HuH-7 (cell line): ENCODE results near the gene FBXW12.
A peak's percentile ranks its signal among the peaks of the same experiment; 100 is the strongest.

ENCODE experiments used
- DNase-seq: peaks from one replicate; pipeline ENCODE4 v3.0.0; 2011; ENCODE audit warnings: low spot score

The FBXW12 gene

DNA sequence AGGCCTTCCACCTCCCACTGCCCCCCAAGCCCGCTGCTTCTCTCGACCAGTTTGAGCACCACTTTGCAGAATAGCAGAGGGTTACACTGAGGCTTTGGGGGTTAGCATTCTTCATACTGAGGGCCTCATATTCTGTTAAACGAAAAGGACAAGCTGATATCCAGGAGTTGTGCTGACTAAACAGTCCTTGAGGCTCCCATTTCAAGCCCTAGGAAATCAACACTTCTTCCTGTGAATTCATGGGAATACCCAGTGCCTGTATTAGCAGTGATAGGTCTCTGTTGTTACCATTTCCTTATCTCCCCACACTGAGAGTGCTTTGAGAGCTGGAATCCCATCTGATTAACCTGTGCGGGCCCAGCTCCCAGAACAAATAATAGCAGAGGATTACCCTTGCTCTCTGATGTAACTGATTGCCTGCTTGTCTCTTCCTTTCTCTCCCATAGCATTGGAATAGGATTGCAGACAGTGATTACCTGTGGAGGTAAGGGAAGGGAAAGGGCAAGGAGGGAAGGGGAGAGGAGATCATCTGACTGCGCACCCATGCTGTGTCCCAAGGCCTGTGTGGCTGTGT, 930 bp downstream of the FBXW12 start:
- DNase-seq, result no peak

DNA sequence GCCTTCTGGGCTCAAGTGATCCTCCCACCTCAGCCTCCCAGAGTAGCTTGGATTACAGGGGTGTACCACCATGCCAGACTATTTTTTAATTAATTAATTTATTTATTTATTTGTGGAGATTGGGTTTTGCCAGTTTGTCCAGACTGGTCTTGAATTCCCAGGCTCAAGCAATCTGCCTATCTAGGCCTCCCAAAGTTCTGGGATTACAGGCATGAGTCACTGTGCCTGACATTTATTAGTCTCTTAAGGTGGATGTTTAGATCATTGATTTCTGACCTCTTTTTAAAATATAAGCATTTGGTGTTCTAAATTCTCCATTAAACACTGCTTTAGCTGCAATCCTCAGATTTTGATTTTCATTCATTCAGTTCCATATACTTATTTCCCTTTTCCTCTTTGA, 15.6 kb downstream of the FBXW12 start:
- DNase-seq, result no peak

DNA sequence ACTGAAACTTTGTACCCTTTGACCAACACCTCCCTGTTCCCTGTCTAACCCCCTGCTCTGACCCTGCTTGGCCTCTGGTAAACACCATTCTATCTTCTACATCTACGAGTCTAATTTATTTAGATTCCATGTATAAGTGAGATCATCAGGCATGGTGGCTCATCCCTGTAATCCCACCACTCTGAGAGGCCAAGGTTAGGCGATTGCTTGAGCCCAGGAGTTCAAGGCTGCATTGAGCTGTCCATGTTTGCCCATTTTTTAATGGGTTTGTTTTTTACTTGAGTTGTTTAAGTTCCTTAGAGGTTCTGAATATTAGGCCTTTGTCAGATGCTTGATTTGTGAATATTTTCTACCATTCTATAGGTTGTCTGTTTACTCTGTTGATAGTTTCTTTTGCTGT, 16.9 kb downstream of the FBXW12 start:
- no peak for DNase-seq

DNA sequence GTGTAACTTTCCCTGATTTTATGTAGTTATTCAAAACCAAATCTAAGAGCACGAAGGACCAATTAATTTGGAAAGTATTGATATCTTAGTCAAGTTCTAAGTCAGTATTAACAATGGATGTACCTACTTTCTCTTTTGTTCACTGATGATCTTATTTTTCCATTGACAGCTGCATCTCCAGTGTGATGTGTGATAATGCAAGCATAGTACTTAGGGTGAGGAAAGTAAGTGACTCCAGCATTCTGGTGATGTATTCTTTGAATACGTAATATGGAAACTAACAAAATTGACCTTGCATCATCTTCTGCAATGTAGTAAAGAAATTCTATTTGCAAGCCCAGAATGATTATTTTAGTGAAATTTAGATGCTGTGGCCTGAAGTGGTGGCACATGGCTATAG, 22.4 kb downstream of the FBXW12 start:
- no peak for DNase-seq

DNA sequence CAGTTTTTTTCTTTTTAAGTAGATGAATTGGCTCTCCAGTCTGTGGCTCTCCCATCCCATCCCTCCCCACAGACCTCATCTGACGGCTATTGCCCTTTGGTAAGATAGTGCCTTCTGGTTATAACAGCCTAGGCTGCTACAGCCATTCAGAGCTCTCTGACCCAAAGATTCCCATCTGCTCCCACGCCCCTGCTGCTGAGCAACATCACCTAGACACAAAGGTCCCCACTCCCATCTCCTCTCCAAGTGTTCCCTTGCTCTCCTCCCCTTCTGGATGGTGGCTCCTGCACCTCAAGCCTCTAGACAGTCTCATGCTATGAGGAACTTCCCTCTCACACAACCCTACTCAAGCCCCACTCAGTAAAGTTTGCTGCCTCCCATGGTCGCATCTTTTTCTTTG, 23.7 kb downstream of the FBXW12 start:
- DNase-seq, result no peak

DNA sequence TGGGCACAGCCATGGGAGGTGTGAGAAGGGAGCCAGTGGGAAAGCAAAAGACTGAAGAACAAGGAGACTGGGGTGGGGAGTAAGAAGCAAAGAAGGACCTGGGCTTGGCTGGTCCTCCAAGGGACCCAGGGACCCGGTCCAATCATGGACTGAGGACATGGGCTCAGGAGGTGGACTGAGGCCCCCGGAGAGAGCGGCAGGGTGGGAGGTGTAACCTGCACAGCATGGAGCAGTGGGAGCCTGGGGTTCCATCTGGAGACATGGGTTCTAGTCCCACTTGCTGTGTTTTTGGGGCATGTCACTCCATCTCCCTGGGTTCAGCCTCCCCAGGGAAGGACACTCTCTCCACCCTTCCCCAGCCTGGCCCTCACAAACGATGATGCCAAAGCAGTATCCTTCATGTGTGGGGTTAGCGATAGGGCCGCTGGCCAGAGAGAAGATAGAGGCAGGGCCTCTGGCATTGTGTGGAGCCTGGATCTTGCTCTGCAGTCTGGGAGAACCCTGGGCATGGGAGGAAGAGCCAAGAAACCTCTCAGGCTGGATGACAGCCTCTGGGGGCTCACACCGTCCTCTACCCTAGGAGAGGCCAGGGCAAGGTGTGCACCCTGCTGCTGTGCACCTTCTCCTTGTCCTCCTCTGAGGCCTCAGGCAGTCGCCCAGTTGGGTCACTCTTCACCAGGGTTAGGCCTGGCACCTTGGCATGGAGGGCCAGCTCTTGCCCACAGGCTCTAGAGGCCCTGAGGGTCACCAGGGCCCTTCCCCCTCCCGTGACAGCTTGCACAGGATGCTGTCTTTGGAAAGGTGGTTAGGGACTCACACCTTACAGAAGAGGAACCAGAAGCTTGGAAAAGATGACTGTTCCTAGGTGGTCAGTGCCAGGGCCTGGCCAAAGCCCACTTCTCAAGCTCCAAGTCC, 26.0 kb downstream of the FBXW12 start:
- no peak for DNase-seq

DNA sequence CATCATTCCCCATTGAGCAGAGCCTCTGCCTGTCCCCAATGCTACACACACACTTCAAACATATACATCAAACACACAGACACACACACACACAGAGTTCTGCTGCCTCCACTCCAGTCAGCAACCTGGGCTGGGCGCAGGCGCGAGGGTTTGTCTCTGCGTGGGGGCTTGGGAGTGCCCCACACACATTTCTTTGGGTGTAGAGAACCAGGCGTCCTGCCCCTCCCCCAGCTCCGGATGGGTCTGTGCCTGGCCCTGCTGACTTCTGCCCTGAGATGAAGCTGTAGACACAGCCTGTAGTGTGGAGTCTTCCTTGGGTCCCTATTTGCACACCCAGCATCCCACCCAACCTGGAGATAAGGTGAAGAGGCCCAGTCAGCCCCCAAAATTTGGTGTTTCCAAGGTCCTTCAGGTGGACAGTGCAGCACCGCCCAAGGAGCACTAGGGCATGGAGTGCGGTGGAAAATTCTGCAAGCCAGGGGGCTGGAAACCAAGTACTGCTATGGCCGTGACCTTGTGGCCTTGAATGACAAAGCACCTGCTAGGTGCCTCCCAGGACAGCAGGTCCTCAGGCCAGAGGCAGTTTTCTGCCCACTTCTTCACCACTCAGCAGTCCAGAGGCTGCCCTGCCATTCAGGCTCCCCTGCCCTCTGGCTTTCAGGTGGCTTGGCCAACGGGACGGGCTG, 26.8 kb downstream of the FBXW12 start:
- no peak for DNase-seq

DNA sequence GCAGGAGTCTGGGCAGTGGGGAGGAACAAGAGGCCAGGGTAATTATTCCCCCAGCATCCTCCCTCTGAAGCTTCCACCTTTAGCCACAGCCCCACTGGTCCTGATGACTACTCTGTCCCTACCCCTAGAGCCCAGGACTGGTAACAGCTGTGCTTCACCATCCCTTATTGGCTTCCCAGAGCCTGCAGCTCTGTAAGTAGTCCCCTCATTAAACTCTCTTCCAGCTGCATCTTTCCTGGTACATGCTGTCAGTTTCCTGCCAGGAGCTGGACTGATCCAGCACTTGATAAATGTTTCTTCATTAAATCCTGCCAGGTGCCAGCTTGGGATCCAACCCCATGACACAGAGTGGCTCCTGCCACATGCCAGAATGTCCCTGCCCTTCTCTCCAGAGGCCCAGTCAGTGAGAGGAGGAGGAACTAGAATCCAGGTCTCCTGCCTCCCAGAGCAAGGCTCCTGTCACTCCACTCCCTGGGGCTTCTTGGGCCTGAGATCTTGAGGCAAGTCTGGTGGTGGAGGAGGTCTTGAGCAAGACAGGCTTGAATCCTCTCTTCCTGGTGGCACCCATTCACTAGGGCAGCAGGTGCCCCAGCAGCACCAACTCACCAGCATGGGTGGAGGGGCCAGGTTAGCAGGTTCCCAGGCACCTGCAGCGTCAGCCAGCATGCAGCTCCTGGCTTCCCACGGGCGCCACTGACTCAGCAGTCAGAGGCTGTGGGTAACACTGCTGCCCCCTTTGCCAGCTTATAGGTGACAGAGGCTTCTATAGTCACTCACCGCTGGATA, 27.6 kb downstream of the FBXW12 start:
- DNase-seq, result peak; percentile 30

DNA sequence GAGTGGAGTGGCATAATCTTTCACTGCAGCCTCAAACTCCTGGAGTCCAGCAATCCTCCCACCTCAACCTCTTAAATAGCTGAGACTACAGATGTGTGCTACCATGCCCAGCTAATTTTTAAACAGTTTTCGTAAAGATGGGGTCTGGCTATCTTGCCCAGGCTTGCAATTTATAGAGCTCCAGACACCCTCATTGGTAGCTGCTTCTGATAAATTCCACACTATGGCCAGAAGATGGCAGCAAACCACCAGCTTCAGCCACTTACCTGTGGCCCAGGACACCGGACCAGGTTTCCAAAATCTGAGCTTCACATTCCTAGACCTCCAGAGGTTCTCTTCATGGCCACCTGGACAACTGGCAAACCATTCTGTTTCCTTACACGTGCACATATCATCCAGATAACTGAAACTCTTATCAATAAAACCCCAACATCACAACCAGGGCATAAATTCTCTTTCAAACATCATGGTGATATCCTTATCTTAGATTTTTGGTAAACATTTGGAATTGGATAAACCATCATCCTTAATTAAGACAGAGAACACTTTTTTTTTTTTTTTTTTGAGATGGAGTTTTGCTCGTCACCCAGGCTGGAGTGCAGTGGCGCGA, 28.9 kb downstream of the FBXW12 start:
- DNase-seq, result peak; percentile 92

DNA sequence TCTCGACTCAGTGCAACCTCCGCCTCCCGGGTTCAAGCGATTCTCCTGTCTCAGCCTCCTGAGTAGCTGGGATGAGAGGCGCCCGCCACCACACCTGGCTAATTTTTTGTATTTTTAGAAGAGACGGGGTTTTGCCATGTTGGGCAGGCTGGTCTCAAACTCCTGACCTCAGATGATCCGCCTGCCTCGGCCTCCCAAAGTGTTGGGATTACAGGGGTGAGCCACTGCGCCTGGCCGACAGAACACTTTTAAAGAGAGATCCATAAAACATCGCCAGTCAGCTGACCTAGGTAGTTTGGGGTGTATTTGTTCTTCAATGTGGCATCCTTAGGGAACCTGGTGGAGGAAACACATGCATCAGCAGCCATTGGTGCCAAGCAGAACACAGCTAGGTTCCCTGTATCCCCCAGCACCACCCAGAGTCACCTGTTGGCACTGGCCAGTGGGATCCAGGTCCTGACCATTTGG, 29.4 kb downstream of the FBXW12 start:
- peak; percentile 12 for DNase-seq

DNA sequence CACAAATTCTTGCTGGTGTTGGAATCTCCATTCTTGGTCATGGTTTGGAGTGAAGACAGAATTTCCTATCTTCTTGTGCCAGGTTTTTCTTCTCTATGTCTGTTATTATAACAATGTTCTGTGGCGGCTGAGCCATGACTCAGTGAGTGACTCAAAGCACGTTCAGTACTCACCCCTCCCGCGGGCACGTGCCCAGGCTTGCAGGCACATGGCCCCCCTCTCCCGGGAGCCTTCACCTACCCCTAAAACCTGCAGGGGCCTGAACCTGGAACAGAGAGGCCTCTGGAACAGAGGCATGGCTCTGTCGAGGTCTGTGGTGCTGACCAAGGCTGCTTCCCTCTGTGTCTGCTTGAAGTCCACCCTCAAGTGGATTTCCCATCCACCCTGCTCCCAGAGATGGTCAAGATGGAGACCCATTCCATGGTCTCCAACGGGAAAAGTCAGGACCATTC, 30.3 kb downstream of the FBXW12 start:
- no peak for DNase-seq

DNA sequence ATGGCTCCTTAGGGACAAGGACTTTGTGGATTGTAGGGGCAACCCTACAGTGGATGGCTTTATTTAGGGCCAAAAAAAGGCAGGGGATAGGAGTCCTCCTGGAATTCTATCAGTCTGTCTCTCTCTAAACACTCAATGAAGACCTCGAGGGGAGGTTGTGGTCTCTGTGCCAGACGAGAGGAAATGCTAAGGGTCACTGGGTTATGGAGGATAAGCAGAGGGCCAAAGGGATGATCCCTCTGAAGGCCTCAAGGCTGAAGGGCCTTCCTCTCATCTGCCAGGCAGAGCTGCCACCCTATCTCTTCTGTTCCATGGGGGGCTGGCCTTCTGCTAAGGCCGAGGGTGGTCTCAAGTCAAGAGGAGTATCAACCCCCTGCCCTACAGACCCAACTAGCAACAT, 30.9 kb downstream of the FBXW12 start:
- no peak for DNase-seq

DNA sequence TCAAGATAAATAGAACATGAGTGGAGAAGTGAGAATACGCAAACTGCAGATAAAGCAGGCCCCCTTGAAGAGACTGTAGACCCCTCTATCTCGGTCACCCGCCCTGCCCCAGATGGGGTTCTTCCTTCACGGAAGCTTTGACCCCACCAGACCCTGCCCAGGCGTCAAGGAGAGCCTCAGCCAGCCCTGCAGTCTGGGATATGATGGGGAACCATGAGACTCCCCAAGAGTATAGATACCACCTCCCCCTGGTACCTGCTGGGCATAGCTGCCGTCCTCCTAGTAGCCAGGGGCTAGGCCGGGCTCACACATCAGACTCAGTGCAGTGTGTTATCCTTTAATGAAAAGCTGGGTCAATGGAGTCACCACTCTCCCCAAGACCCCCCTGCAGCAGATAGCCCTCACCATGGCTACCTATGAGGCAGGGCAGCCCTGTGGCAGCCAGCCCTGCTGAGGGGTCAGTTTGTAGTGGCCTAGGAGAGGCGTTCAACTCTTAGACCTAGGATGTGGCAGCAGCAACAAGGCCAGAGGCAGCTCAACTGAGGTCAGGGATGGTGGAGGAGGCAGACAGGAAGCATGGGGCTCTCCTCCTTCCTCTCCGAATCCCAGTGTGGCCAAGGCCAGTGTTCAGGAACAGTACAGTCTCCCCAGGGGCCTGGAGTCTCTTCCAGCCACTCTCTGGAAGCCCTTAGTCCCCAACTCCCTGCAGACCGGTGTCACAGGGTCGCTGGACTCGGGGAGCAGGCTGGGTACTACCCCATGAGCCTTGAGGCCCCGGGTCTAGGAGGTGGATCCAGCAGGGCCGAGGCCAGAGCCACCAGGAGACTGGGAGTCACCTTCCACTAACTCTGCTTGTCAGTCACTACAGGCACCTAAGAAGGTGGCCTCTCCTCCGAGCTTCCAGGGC, 31.8 kb downstream of the FBXW12 start:
- no peak for DNase-seq

DNA sequence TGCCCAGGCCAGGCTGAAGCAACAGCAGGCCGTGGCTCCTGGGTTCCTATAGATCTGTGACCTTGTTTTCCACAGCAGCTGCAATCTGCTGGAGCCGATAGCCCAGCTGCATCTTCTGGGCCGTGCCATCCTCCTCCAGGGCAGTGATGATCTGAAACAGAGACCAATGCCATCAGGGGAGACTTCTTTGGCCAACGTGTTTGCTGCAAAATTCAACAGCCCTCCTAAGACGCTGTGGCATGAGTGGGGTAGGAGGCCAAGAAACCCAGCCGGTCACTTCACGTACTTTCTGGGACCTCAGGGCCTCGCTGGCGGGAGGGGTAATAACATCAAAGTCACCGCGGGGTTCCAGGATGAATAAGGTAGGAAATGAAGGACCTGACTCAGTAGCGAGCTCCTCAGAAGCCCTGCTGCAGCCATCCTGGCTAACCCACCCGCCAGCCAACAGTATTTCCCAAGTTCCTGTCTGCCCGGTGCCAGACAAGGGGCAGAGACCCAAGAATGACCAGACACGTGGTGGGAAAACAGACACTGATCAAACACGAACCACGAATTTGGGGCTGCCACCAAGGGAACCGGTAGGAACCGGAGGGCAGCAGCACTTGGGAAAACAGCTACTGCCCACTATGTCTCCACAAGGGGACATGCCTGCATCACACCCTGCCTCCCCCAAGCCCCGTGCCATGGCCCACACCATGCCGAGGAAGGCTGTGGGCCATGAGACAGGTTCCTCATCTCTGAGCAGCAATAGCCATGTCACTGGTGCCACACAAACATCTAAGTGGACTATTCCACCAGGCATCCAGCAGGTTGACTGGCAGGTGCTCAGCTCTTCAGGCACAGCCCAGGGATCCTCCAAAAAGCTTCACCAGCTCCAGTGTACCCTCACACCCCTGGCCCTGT, 32.7 kb downstream of the FBXW12 start:
- DNase-seq, result no peak

DNA sequence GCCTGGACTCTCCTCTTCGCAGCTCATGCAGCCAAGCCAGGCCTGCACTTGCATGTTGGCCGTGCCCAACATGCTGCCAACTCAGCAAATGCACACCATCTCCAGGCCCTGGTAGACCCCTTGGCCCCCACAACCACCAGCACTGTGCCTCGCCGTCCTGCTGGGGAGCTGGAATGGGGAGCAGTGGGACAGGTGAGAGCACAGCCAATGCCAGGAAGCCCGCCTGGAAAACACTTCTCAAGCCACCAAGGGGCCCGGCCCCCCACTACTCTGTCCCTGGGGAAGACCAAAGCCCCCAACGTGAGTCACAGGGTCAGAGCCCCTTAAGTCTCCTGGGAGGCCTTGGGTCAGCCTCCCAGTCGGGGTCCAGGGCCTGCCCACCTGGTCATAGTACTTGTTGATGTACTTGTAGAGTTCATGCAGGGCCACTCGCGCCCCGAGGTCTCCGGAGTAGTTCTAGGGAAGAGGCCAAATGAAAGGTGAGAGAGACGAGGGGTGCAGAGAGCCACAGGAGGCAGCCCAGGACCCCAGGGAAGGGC, 33.4 kb downstream of the FBXW12 start:
- no peak for DNase-seq

DNA sequence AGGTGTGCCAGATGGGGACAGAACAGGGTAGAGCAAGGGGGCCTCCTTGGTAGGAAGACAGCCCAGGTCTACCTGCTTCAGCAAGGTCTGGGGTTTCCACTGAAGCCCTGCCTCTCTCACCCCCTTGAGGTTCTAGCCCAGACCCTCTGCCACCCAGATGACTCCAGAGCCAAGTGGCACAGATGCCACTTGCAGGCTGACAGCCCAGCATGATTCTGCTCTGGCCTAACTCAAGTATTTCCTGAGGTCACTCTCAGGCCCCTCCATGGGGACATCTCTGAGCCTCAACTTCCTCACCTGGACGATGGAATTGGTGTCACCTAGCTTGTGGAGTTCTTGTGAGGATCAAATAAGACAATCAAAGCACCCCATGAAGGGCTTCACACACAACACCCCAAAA, 34.0 kb downstream of the FBXW12 start:
- no peak for DNase-seq

DNA sequence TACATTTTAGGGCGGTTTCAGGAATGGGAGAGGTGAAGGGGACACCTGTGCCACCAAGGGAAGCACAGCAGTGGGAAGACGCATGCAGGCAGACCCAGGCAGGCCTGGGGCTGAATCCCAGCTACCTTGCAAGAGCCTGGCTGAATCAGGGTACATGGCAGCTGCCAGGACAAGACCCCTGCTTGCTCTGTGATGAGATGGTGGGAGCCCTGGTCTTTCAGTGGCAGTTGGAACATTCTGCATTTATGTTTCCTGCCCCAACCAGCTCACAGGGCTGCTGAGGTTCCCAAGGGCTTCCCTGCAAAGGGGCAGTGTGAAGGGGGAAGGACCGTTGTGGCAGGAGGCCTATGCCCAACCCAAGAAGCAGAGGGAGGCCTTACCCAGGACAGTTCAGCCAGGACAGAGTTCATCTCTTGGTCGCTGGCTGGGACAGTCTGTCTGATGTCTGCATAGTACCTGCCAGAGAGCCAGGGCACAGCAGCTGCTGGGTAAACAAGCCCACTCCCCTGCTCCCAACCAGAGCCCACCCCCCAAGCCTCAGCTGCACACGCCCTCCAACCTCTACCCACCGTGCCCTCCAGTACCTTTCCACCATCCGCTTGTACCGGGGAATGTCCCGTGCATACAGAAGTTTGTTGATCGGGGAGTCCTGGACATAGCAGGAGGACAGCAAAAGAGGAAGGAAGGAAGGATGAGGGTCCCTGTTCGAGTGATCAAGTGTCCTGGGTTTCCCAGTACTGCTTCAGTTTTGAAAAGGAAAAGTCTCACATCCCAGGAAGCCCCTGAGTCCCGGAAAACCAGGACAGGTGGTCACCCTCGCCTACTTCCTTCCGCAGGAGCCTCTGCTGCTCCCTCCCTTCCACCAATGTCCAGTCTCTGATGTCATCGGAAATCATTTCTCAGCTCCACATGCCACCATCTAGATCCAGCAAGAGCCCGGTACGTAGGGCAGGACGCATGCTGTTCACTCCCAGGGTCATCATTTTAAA, 34.7 kb downstream of the FBXW12 start:
- peak; percentile 1 for DNase-seq

DNA sequence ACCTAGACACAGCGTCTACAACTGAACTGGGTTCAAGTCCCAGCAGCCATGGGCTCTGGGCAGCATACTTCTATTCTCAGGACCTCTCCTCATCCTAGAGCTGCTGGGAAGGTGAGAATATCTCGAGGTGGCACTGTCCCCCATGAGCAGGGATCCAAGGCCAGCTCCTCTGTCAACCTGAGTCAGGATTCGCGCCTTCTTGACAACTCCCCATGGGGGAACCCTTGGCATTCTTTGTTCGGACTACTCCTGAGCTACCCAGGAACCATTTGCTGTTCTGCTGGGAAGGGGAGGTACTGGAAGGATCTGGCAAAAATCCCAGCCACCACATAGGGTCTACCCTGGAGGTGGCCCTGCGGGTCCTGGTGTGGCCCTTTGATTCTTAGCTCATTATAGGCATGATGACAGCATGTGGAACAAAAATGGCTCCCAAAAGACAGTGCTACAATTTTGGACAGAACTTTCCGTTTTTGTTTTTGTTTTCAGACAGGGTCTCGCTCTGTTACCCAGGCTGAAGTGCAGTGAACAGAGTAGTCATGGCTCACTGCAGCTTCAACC, 35.6 kb downstream of the FBXW12 start:
- DNase-seq, result peak; percentile 8
